Inflammatory macrophage treated with lipopolysaccharide for 1 hour (primary cell): ENCODE measurements around the gene XYLT2.

ENCODE experiments used
- DNase-seq, 2 donors: peaks; one replicate each; pipeline ENCODE4 v3.0.0-alpha.2; 2020 to 2022

XYLT2 gene

DNA sequence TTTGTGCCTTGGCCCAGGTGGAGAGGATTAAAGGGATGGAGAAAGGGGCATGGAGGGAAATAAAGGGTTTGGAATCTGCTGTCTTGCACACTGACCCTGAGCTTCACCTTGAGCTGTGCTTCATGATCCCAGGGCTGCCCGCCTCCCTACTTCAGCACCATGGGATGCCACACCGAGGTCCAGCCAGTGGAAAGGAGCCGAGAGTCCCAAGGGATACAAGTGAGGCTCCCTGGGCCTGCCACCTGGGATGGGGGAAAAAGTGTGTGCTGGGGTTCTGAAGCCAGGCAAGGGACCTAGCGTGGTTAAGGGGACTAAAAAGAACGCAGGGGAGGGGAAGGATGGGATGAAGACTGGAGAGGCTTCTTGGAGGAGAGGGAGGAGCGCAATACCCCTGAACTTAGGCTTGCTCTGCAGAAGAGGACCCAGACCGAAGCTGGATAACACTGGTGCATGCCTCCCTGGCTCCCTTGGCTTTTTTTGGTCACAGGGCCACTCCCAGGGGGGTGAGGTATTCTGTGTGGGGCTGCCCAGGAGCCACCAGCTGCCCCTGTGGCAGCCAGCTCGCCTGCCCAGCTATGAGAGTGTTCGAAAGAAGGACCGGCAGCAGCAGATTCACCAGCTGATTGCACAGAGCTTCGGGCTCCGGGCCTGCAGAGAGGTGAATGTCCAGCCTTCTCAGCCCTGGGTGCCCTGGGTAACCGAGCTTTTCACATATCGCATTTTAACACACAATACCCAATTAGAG is 19.9 kb downstream of the XYLT2 start:
- DNase-seq = no peak

DNA sequence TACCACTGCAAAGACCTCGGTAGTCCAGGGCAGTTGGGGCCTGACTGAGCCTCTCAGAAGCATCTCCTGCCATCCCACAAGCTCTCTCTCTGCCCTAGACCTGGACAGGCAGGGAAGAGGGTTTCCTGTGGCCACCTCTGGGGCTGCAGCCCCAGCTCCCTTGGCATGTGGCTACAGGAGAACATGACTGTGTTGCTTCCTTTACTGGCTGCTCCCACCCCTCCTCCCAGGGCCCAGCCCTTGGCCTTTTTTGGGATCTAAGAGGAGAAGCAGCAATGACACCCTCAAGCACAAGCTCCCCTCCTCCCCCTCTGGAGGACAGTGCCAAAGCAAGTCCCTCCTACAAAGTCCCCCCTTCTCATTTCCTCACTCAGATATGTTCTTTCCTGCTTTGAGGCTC is 21.5 kb downstream of the XYLT2 start:
- no peak for DNase-seq

DNA sequence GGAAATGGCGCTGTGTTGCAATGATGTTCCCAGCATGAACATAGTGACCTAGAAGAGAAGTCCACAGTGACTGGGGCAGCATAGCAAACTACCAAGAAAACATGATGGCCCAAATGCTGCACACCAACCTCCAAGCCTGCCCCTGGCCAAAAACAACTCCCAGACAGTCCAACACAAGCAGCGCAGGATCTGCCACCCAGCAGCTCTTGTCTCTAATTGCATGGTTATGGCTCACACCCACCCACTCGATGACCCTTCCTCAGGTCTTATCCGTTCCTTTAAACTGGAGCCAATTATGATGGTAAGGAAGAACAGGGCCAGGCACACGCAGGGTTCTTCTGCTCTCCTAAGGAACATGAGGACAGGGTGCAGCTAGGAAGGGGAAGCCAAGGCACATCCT is 24.1 kb downstream of the XYLT2 start:
- DNase-seq = no peak

DNA sequence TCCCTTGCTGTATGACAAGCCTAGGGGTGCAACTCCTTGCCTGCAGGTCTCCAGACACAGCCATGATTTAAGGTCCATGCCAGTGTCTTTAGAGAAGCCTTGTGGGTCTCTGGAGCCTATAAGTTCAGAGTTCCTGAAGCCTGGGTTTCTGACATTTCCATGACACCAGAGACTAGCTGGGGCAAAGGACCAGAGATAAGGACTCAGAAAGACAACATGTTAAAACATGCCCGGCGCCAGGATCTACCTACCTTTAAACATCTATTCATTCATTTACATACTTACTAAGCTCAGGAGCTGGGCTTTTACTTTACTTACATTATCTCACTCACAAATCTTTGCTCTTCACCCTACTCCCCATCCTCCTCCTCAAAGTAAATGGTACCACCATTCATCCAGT is 25.6 kb downstream of the XYLT2 start:
- DNase-seq = no peak

DNA sequence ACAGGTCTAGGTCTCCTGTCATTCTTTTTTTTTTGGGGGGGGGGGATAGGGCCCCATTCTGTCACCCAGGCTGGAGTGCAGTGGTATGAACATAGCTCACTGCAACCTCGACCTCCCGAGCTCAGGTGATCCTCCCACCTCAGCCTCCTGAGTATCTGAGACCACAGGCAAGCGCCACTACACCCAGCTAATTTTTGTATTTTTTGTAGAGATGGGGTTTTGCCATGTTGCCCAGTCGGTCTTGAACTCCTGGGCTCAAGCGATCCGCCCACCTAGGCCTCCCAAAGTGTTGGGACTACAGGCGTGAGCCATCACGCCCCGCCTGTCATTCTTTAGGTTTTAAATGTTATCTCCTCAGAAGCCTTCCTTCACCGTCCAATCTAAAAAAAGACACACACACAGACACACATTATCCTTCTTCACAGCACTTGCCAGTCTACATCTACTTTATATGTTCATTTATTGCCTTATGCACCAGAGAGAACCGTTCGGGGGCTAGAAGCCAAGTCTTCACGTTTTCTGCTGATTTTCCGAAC is 26.4 kb downstream of the XYLT2 start:
- DNase-seq = peak in 1 of 2 donors; percentile 2

DNA sequence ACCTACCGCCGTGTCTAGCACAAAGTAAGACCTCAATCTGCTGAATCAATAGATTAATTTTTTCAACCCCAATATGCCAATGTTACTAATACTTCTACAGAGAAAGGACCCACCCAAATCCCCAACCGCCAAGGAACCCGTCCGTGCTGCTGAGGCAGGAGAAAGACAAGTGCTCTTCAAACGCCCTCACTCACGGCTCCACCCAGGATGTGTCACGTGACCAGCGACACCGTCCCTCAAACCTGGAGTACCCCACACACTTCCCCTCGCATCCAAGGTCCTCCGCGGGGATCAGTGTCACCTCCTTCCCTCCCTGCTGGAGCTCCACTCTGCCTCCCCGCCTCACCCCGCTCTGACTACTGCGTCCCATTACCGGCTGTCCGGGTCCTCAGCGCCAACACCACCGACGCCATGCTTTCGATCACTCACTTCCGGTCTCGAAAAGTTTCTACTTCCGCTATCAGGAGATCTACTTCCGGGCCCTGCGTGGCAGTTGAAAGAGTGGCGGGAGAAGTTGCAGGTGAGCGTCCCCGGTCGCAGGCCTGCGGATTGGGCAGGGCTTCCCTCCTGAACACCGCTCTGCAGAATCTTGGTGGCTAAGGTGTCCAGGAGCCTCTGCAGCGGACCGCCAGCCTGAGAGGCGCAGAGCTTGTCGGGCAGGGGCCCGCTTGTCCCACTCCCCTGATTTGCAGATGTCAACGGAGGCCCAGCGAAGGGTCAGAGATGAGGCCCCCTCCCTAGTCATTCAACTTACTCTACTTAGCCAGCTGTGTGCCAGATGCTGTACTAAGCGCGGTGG is 27.0 kb downstream of the XYLT2 start, which contains the start of the genes EME1 and MRPL27:
EME1 (plus strand) TSS at position 472 of the 799 bp plus-strand sequence. CDS start 1,980 bp downstream, outside the sequence.
MRPL27 (minus strand) TSS at position 427 of the 799 bp plus-strand sequence; CDS start at position 413, 14 bp downstream.
- DNase-seq = peak; percentile 81 to 86

DNA sequence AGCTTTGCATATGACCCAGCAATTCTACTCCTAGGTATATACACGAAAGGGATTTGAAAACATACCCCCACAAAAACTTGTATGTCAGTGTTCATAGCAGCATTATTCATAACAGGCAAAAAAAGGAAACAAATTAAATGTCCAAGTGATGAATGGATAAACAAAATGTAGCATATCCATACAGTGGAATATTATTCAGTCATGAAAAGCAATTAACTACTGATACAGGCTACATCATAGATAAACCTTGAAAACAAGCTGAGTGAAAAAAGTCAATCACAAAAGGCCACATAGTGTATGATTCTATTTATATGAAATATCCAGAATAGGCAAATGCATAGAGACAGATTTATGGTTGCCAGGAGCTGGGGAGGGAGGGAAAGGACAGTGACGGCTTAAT is 27.8 kb downstream of the XYLT2 start:
- no peak for DNase-seq

DNA sequence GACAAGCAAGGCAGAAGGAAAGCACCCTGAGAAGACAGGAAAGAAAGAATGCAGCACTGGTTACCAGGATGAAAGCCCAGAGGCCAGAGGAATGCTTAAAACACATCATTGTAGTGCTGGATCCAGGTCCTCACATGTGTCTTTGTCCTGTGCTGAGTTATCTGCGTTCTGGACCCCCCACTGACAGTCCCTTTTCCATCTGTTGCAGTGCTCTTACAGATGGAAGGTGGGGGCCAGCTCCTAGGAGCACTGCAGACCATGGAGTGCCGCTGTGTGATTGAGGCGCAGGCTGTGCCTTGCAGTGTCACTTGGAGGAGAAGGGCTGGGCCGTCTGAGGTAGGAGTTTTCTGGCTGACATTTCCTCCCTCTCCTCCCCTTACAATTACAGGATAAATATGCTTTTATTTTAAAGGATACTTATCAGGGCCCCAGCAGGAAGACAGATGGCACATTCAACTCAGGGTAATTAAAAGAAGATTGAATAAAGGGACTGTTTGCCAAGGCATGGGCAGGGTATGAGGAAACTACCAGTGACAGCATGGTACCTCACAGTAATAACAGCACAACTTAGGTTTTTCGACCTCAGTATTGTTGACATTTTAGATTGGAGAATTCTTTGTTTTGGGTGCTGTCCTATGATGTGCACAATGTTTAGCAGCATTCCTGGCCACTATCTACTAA is 30.1 kb downstream of the XYLT2 start:
- DNase-seq = no peak

DNA sequence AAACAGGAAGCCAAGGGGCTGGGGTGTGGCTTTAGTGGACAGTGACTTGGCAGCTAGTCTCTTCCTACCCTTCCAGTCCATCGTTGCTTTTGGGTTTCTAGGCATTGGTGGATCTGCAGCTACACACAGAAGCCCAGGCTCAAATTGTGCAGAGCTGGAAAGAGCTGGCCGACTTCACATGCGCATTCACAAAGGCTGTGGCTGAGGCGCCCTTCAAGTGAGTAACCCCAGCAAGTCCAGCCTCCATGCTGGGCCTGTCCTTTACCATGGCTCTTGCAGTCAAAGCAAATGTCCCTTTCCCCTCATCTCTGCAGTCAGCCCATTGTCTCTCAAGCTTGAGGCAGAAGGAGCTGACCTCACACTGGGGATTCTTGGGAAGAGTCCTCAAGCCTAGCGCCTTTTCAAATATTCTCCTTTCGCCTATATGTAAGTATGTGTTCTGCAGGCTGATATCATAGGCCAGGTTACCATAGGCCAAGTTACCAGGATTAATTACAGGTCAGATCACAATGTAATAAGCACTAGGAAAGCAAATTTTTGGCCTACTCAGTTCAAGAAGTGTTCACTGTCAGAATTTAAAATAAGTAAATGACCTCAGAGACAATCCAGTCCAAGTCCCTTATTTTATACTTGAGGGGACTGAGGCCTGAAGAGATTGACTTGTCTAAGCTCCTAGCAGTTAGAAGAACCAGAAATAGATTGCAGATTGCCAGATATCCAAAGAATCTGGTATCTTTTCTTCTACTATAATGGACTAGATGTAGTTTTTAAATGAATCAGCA is 33.6 kb downstream of the XYLT2 start:
- no peak for DNase-seq

DNA sequence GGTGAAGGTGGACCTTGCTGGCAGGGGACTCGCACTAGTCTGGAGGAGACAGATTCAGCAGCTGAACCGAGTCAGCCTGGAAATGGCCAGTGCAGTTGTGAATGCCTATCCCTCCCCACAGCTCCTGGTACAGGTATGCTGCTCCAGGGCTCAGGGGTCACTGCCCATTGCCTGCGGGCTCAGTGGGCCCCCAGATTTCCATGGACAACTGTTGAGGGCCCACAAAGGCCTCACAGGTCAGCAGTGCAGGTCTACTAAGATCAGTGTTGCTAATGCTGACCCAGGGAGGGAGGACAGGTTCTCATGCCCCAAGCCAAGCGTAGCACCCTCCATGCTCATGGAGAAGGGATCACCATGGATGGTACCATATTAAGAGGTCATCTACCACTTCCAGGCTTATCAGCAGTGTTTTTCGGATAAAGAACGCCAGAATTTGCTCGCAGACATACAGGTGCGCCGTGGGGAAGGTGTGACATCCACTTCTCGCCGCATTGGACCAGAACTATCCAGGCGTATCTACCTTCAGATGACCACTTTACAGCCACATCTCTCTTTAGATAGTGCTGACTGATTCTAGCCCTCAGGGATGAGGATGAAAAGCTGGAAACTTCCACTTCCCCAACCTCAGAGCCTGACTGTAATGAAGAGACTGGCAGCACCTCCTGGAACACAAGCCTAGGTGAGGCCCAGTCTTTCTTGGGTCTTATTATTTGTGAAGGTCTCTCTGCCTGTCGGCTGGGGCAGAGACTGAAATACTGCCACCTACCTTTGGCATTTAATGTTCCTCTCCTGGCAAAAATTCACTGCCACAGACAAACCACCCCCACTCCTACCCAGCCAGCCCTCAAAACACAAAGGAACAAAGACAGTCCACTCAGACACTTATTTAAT is 34.7 kb downstream of the XYLT2 start:
- DNase-seq = no peak

DNA sequence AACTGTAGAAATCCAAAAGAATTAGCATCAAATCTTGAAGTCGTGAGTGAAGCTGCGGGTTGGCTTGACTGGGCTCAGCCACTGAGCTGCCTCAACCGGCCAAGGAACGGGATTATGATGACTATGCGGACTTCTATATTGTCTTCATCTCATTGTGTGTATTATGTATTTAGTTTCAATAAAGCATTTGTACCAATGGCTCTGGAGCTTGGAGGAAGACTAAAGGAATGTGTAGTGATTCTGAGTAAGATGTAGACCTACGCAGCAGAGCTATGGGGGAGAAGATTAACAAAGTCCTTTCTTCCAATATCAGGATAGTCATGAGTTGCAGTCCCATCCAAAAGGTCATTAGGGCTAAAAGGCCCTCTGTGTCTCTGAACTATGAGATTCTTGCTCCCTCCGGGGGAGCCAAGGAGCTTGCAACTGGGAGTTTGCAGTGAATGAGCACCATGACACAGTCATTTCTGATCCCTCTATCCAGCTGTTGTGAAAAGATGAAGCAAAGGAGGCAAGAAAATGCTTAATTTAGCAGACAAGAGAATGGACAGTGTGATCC is 35.4 kb downstream of the XYLT2 start:
- DNase-seq = no peak

DNA sequence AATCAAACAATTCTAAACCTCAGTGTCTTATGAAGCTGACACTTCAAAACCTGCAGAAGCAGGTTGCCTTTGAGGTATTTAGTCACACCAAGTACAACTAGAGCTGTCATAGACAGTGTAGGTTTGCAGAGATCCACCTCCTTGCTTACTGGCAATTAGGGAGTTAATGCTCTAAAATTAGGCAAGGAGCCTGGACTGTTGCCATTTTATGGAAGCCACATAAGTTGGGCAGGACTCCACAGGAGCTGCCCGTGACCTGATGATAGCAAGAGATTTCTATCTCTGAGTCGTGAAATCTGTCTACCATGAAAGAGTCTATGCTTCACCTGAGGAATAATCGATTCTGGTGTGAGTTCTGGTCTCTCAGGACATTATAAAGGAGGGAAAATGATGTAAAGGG is 36.0 kb downstream of the XYLT2 start:
- no peak for DNase-seq

DNA sequence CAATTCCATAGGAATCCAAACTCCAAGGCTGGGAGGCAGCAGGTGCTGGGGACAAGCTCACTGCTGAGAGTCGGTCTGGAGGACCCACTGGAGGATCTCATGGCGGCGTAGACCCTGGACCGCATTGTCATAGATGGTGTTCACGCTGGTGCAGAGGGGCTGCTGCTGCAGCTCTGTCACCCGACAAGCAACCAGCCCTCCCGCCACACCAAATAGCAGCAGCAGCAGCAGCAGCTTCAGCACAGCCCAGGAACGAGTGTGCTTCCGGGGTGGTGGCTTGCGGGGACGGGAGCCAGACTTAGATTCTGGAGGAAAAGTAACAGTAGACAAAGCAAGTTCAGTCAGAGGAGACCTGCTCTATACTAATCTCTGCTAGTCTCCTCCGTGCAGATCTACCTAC is 37.0 kb downstream of the XYLT2 start:
- no peak for DNase-seq

DNA sequence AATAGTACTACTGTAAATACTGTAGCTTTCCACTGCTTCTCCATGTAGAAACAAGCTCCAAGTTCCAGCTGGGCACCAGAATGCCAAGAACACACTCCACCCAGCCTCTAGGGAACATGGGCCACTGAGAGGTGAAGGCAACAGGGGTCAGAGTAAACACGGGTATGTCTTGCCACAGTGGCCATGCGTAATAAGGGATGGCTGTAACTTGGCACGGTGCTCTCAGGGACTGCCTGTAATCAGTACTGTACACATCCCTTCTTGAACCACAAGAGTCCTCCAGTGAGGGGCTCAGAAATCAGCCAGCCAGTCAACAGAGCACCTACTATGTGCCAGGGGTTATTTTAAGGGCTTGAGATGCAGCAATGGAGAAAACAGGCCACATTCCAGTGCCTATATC is 40.6 kb downstream of the XYLT2 start:
- no peak for DNase-seq

DNA sequence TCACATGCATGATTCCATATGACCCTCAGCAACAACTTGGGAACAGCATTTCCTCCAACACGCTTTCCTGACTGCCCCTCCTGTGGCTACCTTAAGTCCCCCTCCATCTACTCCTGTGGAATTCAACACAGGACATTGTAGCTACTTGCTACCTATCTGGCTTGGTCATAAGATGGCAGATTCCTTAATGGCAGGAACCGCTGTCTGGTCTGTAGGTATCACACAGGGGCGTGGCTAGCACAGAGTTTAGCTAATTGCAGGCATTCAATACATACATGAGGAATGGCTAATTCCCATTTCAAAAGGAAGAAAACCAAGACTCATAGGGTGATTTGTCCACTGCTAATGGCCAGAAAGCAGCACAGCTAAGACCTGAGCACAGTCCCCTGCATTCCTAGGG is 42.8 kb downstream of the XYLT2 start:
- DNase-seq = no peak

DNA sequence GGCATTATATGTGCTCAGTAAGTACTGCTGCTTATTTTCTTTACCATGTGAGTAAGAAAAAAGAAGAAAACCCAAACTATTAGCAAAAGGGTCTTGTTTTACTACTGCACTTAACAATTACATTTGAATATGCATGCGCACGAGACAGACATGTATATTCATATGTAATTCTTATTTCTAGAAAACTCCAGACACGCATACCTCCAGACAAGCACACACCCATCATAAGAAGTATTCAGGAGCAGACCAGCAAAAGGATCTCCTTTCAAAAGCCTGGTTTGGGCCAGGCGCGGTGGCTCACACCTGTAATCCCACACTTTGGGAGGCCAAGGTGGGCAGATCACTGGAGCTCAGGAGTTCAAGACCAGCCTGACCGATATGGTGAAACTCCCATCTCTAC is 43.6 kb downstream of the XYLT2 start:
- DNase-seq = no peak

DNA sequence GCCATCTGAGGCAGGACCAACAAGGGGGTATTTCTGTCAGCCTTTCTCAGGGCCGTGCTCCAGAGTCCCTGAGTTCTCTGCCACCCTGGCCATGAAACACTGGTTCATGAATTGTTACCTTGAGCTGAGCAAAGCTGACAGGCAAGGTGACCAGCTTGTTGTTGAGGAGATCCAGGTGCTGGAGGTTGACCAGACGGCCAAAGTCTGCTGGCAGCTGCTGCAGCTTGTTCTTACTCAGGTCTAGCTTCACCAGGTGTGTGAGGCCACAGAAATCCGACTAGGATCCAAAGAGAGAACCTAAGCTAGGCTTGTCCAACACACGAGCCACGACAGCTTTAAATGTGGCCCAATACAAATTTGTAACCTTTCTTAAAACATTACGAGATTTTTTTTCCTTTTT is 46.7 kb downstream of the XYLT2 start:
- DNase-seq = no peak

DNA sequence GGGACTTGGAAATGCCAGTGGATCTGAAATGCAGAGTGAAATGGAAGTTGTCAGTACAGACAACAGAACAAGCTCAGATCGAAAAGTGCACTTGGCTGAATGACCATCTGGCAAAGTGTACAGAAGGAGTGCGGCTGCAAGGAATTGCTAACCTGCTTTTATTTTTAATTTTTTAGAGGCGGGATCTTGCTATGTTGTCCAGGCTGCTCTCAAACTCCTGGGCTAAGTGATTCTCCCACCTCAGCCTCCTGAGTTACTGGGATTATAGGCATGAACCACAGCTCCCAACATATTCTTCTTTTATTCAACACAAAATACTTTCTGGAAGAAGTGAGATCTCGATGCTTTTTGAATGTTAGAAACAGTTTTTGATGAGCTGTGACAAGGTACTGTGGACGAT is 47.8 kb downstream of the XYLT2 start:
- no peak for DNase-seq

DNA sequence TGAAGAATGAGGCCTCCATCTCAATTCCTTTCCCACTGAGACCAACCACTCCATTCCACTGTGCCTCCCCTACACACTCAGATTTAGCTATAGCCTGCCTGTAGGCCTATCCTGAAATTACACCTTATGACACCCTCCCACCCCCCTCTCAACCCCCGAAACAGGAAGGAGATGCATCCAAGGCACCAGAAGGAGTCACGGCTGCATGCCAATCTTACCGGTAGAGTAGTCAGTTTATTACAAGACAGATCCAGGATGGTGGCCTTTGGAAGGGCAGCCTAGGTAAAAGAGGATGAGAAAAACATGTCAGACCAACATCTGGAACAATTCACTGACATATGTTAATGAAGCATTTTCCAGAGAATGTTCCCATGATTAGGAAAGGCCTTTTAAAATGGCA is 48.8 kb downstream of the XYLT2 start:
- DNase-seq = peak in 1 of 2 donors; percentile 1

DNA sequence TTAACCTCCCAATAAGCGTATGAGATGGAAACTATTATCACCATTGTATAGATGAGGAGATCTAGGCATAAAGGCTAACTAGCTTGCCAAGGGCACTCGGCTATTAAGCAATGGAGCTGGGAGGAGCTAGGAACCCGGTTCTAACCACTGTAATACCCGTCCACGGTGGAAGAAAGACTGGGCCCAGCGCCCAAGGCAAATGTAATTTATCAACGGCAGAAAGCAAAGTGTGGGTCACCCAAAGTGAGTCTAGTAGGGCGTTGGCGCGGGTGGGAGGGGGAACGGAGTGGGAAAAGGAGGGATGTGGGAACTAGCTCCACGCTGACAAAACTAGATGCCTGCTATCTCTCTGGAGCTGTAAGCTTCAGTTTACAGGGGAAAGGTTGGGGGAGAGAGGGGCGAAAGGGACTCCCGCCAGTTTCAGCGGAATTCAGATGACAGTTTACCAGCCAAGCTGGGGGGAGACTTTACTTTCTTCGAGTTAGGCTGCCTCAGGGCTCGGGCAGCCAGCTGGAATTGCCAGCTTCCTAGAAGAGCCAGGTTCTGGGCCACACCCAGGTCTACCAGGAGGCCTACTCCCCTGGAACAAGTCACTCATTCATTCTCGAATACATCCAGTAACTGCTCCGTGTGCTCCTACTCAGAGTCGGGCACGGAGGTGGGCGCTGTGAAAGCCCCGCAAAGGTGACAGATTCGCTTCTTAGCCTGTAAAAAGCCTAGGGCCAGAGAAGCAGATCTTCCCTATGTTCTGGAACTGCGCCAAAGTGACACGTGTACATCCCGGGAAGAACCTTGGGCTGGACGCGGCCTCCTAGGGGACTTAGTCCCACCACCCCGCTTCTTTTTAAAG is 50.6 kb downstream of the XYLT2 start:
- peak; percentile 41 to 61 for DNase-seq
